Endothelial cell of umbilical vein (primary cell): ENCODE results near the gene MARK3. TPM values are rescaled to one million over a fixed set of nuclear protein-coding genes. Genes with fewer than 3 reads are reported as not detected.

Source experiments
- BruUV-seq: library from RNA; stranded (reverse); fragments of 400-500 nt; replicated peaks from 2 replicates; lab custom pipeline; 2021; lab: Mats Ljungman, UMichigan
- CTCF ChIA-PET: fragments of 300-600, 350-600 bp; sonication (Branson Sonifier 250); formaldehyde crosslinking; loops from one replicate; lab custom pipeline; 2021; ENCODE audit warnings: antibody characterized with exemption, inconsistent platforms; lab: Charles Lee
- POLR2A ChIA-PET: fragments of 300-600, 350-600 bp; sonication (Branson Sonifier 250); formaldehyde crosslinking; loops from one replicate; lab custom pipeline; 2021; ENCODE audit warnings: antibody characterized with exemption, inconsistent platforms; lab: Charles Lee
- DNase-seq: peaks from one replicate; pipeline ENCODE4 v3.0.0-alpha.2; 2011; ENCODE audit warnings: low read depth, low spot score
- FAIRE-seq: peaks from 2 replicates; lab custom pipeline; 2011; peaks lifted over from hg19 to GRCh38; lab: Jason Lieb, UNC
- H2AFZ ChIP-seq: 2 replicates; pipeline ENCODE4 v1.6.0; 2012; ENCODE audit warnings: low read depth, low read length, control low read depth, inconsistent platforms
- H3K27ac ChIP-seq: 2 replicates; pipeline ENCODE4 v1.5.1; 2011; ENCODE audit warnings: low read depth, mild to moderate bottlenecking, control low read depth, low read length, moderate library complexity; ENCODE audit not compliant: insufficient read depth
- H3K27me3 ChIP-seq, 2 experiments: 2 replicates each; pipeline versions ENCODE4 v1.6.0 to v1.6.1; 2011; ENCODE audit warnings: low read length in 2 of 2, mixed read lengths in 1 of 2; ENCODE audit not compliant: control insufficient read depth in 2 of 2, insufficient read depth in 2 of 2
- H3K36me3 ChIP-seq, 2 experiments: 2 replicates in 1 of 2; 3 replicates in 1 of 2; pipeline ENCODE4 v1.5.1; 2011; ENCODE audit warnings: low read length in 2 of 2, mild to moderate bottlenecking in 1 of 2, moderate library complexity in 1 of 2; ENCODE audit not compliant: control insufficient read depth in 2 of 2, insufficient read depth in 2 of 2; ENCODE audit errors: extremely low read depth in 1 of 2
- H3K4me1 ChIP-seq: 3 replicates; pipeline ENCODE4 v1.5.1; 2011; ENCODE audit warnings: mild to moderate bottlenecking, low read length; ENCODE audit not compliant: control insufficient read depth, insufficient read depth; ENCODE audit errors: extremely low read depth
- H3K4me2 ChIP-seq: 2 replicates; pipeline ENCODE4 v1.6.1; 2011; ENCODE audit warnings: low read length, control low read depth, mixed read lengths; ENCODE audit not compliant: insufficient read depth
- H3K4me3 ChIP-seq, 3 experiments: fragments of 200-600 bp in 1 of 3; sonication (generic), shearing (Covaris generic) in 1 of 3; replicated peaks in 1 of 3; 2 replicates each; pipeline ENCODE4 v1.5.1; 2011 to 2016; ENCODE audit warnings: control low read depth in 3 of 3, low read length in 3 of 3, mild to moderate bottlenecking in 2 of 3, inconsistent platforms in 1 of 3, low read depth in 1 of 3, moderate library complexity in 1 of 3; ENCODE audit not compliant: insufficient read depth in 1 of 3
- H3K79me2 ChIP-seq: 2 replicates; pipeline ENCODE4 v1.6.0; 2012; ENCODE audit warnings: low read length, inconsistent platforms; ENCODE audit not compliant: control insufficient read depth, insufficient read depth
- H3K9ac ChIP-seq: replicated peaks from 2 replicates; pipeline ENCODE3; 2011; ENCODE audit warnings: low read length, control low read depth; ENCODE audit not compliant: insufficient read depth; ENCODE audit errors: extremely low read depth
- H3K9me1 ChIP-seq: replicated peaks from 3 replicates; pipeline ENCODE4 v1.6.0; 2011; ENCODE audit warnings: mild to moderate bottlenecking, low read length; ENCODE audit not compliant: control insufficient read depth, insufficient read depth; ENCODE audit errors: extremely low read depth
- H3K9me3 ChIP-seq: replicated peaks from 2 replicates; pipeline ENCODE4 v1.5.1; 2012; ENCODE audit warnings: low read length, inconsistent platforms; ENCODE audit not compliant: control insufficient read depth, insufficient read depth
- H4K20me1 ChIP-seq: replicated peaks from 2 replicates; pipeline ENCODE3; 2011; ENCODE audit warnings: mild to moderate bottlenecking, low read length; ENCODE audit not compliant: control insufficient read depth, insufficient read depth; ENCODE audit errors: extremely low read depth
- CTCF ChIP-seq, 2 donors: IDR thresholded peaks; 1 replicate in 1 of 2; 2 replicates in 1 of 2; pipeline ENCODE4 v1.5.1; 2011; ENCODE audit warnings: low read length in 2 of 2, mild to moderate bottlenecking in 2 of 2, moderate library complexity in 2 of 2, control low read depth in 1 of 2, inconsistent platforms in 1 of 2, low read depth in 1 of 2; ENCODE audit not compliant: insufficient read depth in 1 of 2; ENCODE audit errors: extremely low read depth in 1 of 2
- EZH2 ChIP-seq: IDR thresholded peaks from 2 replicates; pipeline ENCODE4 v1.6.1; 2012; ENCODE audit warnings: borderline replicate concordance, low read depth, mild to moderate bottlenecking, moderate library complexity, low read length, inconsistent platforms; ENCODE audit not compliant: severe bottlenecking
- FOS ChIP-seq: IDR thresholded peaks from 2 replicates; pipeline ENCODE4 v1.6.1; 2011; ENCODE audit warnings: mild to moderate bottlenecking, low read length, moderate library complexity, borderline replicate concordance; ENCODE audit not compliant: insufficient read depth
- GATA2 ChIP-seq: IDR thresholded peaks from 2 replicates; pipeline ENCODE4 v1.7.0; 2011; ENCODE audit warnings: low read depth, mild to moderate bottlenecking, moderate library complexity, mixed read lengths, low read length; ENCODE audit not compliant: insufficient read length, insufficient read depth
- JUN ChIP-seq: IDR thresholded peaks from 2 replicates; pipeline ENCODE4 v1.6.1; 2011; ENCODE audit warnings: borderline replicate concordance, low read depth; ENCODE audit not compliant: insufficient read length, insufficient read depth
- MYC ChIP-seq: IDR thresholded peaks from one replicate; pipeline ENCODE4 v1.6.1; 2011; ENCODE audit warnings: mild to moderate bottlenecking, low read depth, low read length
- POLR2A ChIP-seq: IDR thresholded peaks from 2 replicates; pipeline ENCODE4 v1.6.1; 2012; ENCODE audit warnings: low read depth, mild to moderate bottlenecking, control low read depth, low read length
- POLR2AphosphoS5 ChIP-seq: IDR thresholded peaks from 2 replicates; pipeline ENCODE4 v1.6.1; 2012; ENCODE audit warnings: low read depth, mild to moderate bottlenecking, control low read depth, low read length, moderate library complexity; ENCODE audit not compliant: insufficient read depth
- dilution Hi-C: fragments of 300-500 bp; cut with MboI; formaldehyde crosslinking; loops from one replicate; pipeline ENCODE4 v1.15.0; 2019; ENCODE audit warnings: low sequenced_read_pairs; ENCODE audit not compliant: extremely low pct_ligation_motif_present
- intact Hi-C: fragments of 100-400 bp; cut with micrococcal nuclease; formaldehyde crosslinking; loops from one replicate; pipeline ENCODE4 v1.10.0; 2022
- polyA plus RNA-seq, 4 experiments: library from polyadenylated mRNA; depleted of rRNA in 3 of 4; stranded (reverse) in 3 of 4; unstranded in 1 of 4; fragments of >200 nt; gene quantifications; 2 replicates each; pipeline versions ENCODE4 v1.2.1 to v1.2.3, GENCODE V29; 2011 to 2012; ENCODE audit warnings: missing spikeins in 1 of 4
- total RNA-seq: library from RNA; stranded (reverse); gene quantifications from 2 replicates; pipeline ENCODE4 v1.2.3, GENCODE V29; 2021
- TF ChIP-seq, protein P1 (sequence below): IDR thresholded peaks from 2 replicates; pipeline ENCODE4 v1.6.1; 2011; ENCODE audit not compliant: insufficient read depth, insufficient read length

MARK3 gene
- total and polyA plus RNA-seq, 2 donors (not counting 3 experiments of a cell fraction or from before 2014, with no cell fraction given) = 46.6 to 96.1 TPM

DNA sequence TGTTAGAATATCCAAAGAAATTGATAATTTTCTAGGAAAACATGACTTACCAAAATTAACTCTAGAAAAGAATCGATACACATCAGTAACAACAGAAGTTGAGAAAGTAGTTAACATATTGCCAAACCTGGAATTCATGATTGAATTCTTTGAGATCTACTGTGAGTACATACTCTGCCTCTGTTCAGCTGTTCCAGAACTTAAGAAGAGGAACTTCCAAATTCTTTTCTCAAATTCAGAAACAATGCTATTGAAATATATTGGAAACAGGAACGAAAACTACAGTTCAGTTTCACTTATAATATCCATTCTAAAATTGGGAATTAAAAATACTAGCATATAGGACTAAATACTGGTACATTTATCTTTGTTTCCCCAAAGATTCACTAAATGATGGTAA lies 57.9 kb downstream of the MARK3 start:
- H3K9me1 ChIP-seq = no peaks in the 10 kb centered on the region
- no peak overlapping the region for H3K4me3 ChIP-seq
- DNase-seq (no peak), FAIRE-seq (no peak)
- BruUV-seq = no TSS peak
- dilution Hi-C loops = no loop called here
- POLR2A ChIA-PET = no interaction called here
- H3K9ac ChIP-seq = no peak overlapping the region
- intact Hi-C loops = no loop called here
- no peak overlapping the region for H2AFZ ChIP-seq
- peaks cover 80% of the 10 kb centered on the region for H3K79me2 ChIP-seq
- no peak overlapping the region for H3K4me2 ChIP-seq
- H4K20me1 ChIP-seq = no peaks in the 10 kb centered on the region
- H3K27ac ChIP-seq = no peak overlapping the region
- H3K9me3 ChIP-seq = no peaks in the 10 kb centered on the region
- H3K36me3 ChIP-seq = no peaks in the 10 kb centered on the region
- TF ChIP-seq POLR2A (no peak), POLR2AphosphoS5 (no peak), MYC (no peak), FOS (no peak)
- TF ChIP-seq, protein P1, sequence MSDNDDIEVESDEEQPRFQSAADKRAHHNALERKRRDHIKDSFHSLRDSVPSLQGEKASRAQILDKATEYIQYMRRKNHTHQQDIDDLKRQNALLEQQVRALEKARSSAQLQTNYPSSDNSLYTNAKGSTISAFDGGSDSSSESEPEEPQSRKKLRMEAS = no peak
- CTCF ChIA-PET = interaction anchor here (1.3 to 1.7 kb wide), 3 partner anchors 8 to 27 kb away, joined by 3 to 7 read pairs (median 5); no protein-coding TSS in a partner anchor
- H3K27me3 ChIP-seq = no peaks in the 10 kb centered on the region
- H3K4me1 ChIP-seq = no peaks in the 10 kb centered on the region

GRCh38 chr14:103444837-103445524 lies 59.8 kb downstream of the MARK3 start:
- TF ChIP-seq POLR2AphosphoS5 (no peak), JUN (no peak), EZH2 (no peak), POLR2A (no peak), CTCF (IDR thresholded peaks at IDR 0.05; ENCODE audit: extremely low read depth in 1 of 2, insufficient read depth in 1 of 2, low read depth in 1 of 2, low read length in 2 of 2) (no peak), FOS (no peak), GATA2 (no peak), MYC (no peak)
- TF ChIP-seq, protein P1 = no peak
- no peaks in the 10 kb centered on the region for H3K4me1 ChIP-seq
- H3K4me3 ChIP-seq = no peak overlapping the region
- DNase-seq (no peak), FAIRE-seq (peak; percentile 8)
- no peaks in the 10 kb centered on the region for H3K36me3 ChIP-seq
- no peak overlapping the region for H3K9ac ChIP-seq
- ChIA-PET POLR2A (no interaction called here), CTCF (interaction anchor here (0.5 to 1.6 kb wide), 5 partner anchors 9 to 55 kb away, joined by 3 to 6 read pairs (median 4); no protein-coding TSS in a partner anchor)
- H3K27ac ChIP-seq = no peak overlapping the region
- no peak overlapping the region for H3K4me2 ChIP-seq
- dilution Hi-C loops (no loop called here), intact Hi-C loops (no loop called here)
- H3K9me1 ChIP-seq = no peaks in the 10 kb centered on the region
- H3K9me3 ChIP-seq = no peaks in the 10 kb centered on the region
- peaks cover 78% of the 10 kb centered on the region for H3K79me2 ChIP-seq
- no peak overlapping the region for H2AFZ ChIP-seq
- H4K20me1 ChIP-seq = no peaks in the 10 kb centered on the region
- no peaks in the 10 kb centered on the region for H3K27me3 ChIP-seq
- BruUV-seq = no TSS peak
